Mesenchymal stem cell (in vitro differentiated cells and primary cell): Measurements from ENCODE around the gene SUN1.

Experiments used
- DNase-seq: peaks from one replicate; pipeline ENCODE4 v3.0.0-alpha.2; 2013
- H2AFZ ChIP-seq: one replicate; pipeline ENCODE4 v1.6.1; 2013; ENCODE audit warnings: low read depth, mild to moderate bottlenecking, control low read depth, inconsistent platforms, low read length, moderate library complexity
- H2AK5ac ChIP-seq: 2 replicates; pipeline ENCODE4 v1.6.1; 2013; ENCODE audit warnings: low read length, moderate library complexity, mild to moderate bottlenecking, inconsistent platforms; ENCODE audit not compliant: severe bottlenecking
- H2BK120ac ChIP-seq: one replicate; pipeline ENCODE4 v1.6.1; 2013; ENCODE audit warnings: low read depth, mild to moderate bottlenecking, inconsistent platforms, low read length, moderate library complexity
- H2BK12ac ChIP-seq, 2 experiments: one replicate each; pipeline ENCODE4 v1.6.1; 2013; ENCODE audit warnings: inconsistent platforms in 2 of 2, low read length in 2 of 2, mild to moderate bottlenecking in 2 of 2, moderate library complexity in 2 of 2, control low read depth in 1 of 2
- H2BK15ac ChIP-seq: one replicate; pipeline ENCODE4 v1.6.1; 2013; ENCODE audit warnings: mild to moderate bottlenecking, low read depth, inconsistent platforms; ENCODE audit not compliant: poor library complexity, severe bottlenecking
- H2BK5ac ChIP-seq: 2 replicates; pipeline ENCODE4 v1.6.1; 2013; ENCODE audit warnings: low read depth, mild to moderate bottlenecking, low read length, control low read depth, inconsistent platforms; ENCODE audit not compliant: poor library complexity, severe bottlenecking
- H3K14ac ChIP-seq, 2 experiments: one replicate each; pipeline ENCODE4 v1.6.1; 2013; ENCODE audit warnings: inconsistent platforms in 2 of 2, low read length in 2 of 2, control low read depth in 1 of 2, mild to moderate bottlenecking in 1 of 2, moderate library complexity in 1 of 2
- H3K18ac ChIP-seq, 2 experiments: one replicate each; pipeline ENCODE4 v1.6.1; 2013; ENCODE audit warnings: inconsistent platforms in 2 of 2, low read length in 2 of 2, control low read depth in 1 of 2, low read depth in 1 of 2, mild to moderate bottlenecking in 1 of 2
- H3K23ac ChIP-seq, 2 experiments: one replicate each; pipeline ENCODE4 v1.6.1; 2013; ENCODE audit warnings: inconsistent platforms in 2 of 2, low read length in 2 of 2, mild to moderate bottlenecking in 2 of 2, moderate library complexity in 2 of 2, control low read depth in 1 of 2
- H3K27ac ChIP-seq: 2 replicates; pipeline ENCODE4 v1.5.1; 2013; ENCODE audit warnings: mild to moderate bottlenecking, moderate library complexity, low read length, control low read depth, inconsistent platforms; ENCODE audit not compliant: poor library complexity, severe bottlenecking
- H3K27me3 ChIP-seq, 2 experiments: 2 replicates each; pipeline versions ENCODE4 v1.6.1 to v1.7.0; 2013; ENCODE audit warnings: low read length in 2 of 2, mild to moderate bottlenecking in 2 of 2, moderate library complexity in 2 of 2, control low read depth in 1 of 2, inconsistent platforms in 1 of 2; ENCODE audit not compliant: control insufficient read depth in 1 of 2, insufficient read depth in 1 of 2
- H3K36me3 ChIP-seq, 2 experiments: 2 replicates each; pipeline versions ENCODE4 v1.6.1 to v1.7.0; 2013; ENCODE audit warnings: low read length in 2 of 2, control low read depth in 1 of 2, inconsistent platforms in 1 of 2, low read depth in 1 of 2, mild to moderate bottlenecking in 1 of 2; ENCODE audit not compliant: insufficient read depth in 2 of 2, control insufficient read depth in 1 of 2
- H3K4ac ChIP-seq, 2 experiments: one replicate each; pipeline ENCODE4 v1.6.1; 2013; ENCODE audit warnings: inconsistent platforms in 2 of 2, low read length in 2 of 2, mild to moderate bottlenecking in 2 of 2, moderate library complexity in 2 of 2, control low read depth in 1 of 2, low read depth in 1 of 2
- H3K4me1 ChIP-seq: 2 replicates; pipeline ENCODE4 v1.6.1; 2013; ENCODE audit warnings: low read depth, low read length, control low read depth; ENCODE audit not compliant: control insufficient read depth, insufficient read depth
- H3K4me2 ChIP-seq: 2 replicates; pipeline ENCODE4 v1.6.1; 2013; ENCODE audit warnings: low read length, mild to moderate bottlenecking, inconsistent platforms; ENCODE audit not compliant: poor library complexity, severe bottlenecking
- H3K4me3 ChIP-seq, 2 experiments: 2 replicates each; pipeline versions ENCODE4 v1.5.1 to v1.7.0; 2013; ENCODE audit warnings: low read length in 2 of 2, mild to moderate bottlenecking in 2 of 2, control low read depth in 1 of 2, low read depth in 1 of 2; ENCODE audit not compliant: insufficient read depth in 1 of 2
- H3K79me1 ChIP-seq: replicated peaks from 2 replicates; pipeline ENCODE4 v1.6.1; 2013; ENCODE audit warnings: mild to moderate bottlenecking, control low read depth, low read length, inconsistent platforms; ENCODE audit not compliant: poor library complexity, severe bottlenecking
- H3K9ac ChIP-seq: 2 replicates; pipeline ENCODE4 v1.7.0; 2013; ENCODE audit warnings: mild to moderate bottlenecking, low read length, moderate library complexity
- H3K9me3 ChIP-seq: 2 replicates; pipeline ENCODE4 v1.7.0; 2013; ENCODE audit warnings: mild to moderate bottlenecking, low read length; ENCODE audit not compliant: control insufficient read depth
- H4K8ac ChIP-seq: one replicate; pipeline ENCODE4 v1.6.1; 2013; ENCODE audit warnings: inconsistent platforms, mild to moderate bottlenecking, low read length, moderate library complexity
- H4K91ac ChIP-seq: one replicate; pipeline ENCODE4 v1.6.1; 2013; ENCODE audit warnings: mild to moderate bottlenecking, low read length, inconsistent platforms
- WGBS: methylation state at CpG from one replicate; pipeline ENCODE4 v1.1.7; 2013; ENCODE audit warnings: mixed read lengths; 5-methylcytosine and 5-hydroxymethylcytosine counted together

SUN1 gene

GRCh38 chr7:910931-911431, 78.7 kb downstream of the SUN1 start:
- H3K27me3 ChIP-seq: peaks cover 24 to 54% of the 10 kb centered on the region in 2 experiments
- H3K4ac ChIP-seq: no peak overlapping the region
- no peaks in the 10 kb centered on the region for H3K79me1 ChIP-seq
- H2BK12ac ChIP-seq: no peak overlapping the region
- H3K27ac ChIP-seq: no peak overlapping the region
- no peak overlapping the region for H3K4me2 ChIP-seq
- DNase-seq: no peak
- H2BK120ac ChIP-seq: no peak overlapping the region
- no peaks in the 10 kb centered on the region for H3K9me3 ChIP-seq
- no peak overlapping the region for H4K8ac ChIP-seq
- H2AFZ ChIP-seq: no peak overlapping the region
- H2BK15ac ChIP-seq: no peak overlapping the region
- H3K14ac ChIP-seq: no peak overlapping the region
- H4K91ac ChIP-seq: no peak overlapping the region
- H3K9ac ChIP-seq: no peak overlapping the region
- H3K4me1 ChIP-seq: peaks cover 30% of the 10 kb centered on the region
- no peak overlapping the region for H3K23ac ChIP-seq
- no peak overlapping the region for H2AK5ac ChIP-seq
- WGBS: 81% methylated on average over 19 of the region's 19 CpGs
- H3K18ac ChIP-seq: no peak overlapping the region
- no peak overlapping the region for H2BK5ac ChIP-seq
- peaks cover 0 to 4% of the 10 kb centered on the region in 2 experiments for H3K36me3 ChIP-seq
- no peak overlapping the region for H3K4me3 ChIP-seq

GRCh38 chr7:911791-912480, 79.7 kb downstream of the SUN1 start:
- H3K4me3 ChIP-seq: no peak overlapping the region
- H2BK120ac ChIP-seq: no peak overlapping the region
- no peak overlapping the region for H2AK5ac ChIP-seq
- H3K23ac ChIP-seq: no peak overlapping the region
- H3K4me2 ChIP-seq: no peak overlapping the region
- H4K91ac ChIP-seq: peak overlapping the region; percentile 41
- H3K14ac ChIP-seq: peak overlapping the region in 1 of 2 experiments; percentile 45
- H3K18ac ChIP-seq: no peak overlapping the region
- H4K8ac ChIP-seq: no peak overlapping the region
- no peak for DNase-seq
- H3K4me1 ChIP-seq: peaks cover 39% of the 10 kb centered on the region
- no peak overlapping the region for H2AFZ ChIP-seq
- 94% methylated on average over 39 of the region's 41 CpGs for WGBS
- no peak overlapping the region for H2BK12ac ChIP-seq
- H3K79me1 ChIP-seq: no peaks in the 10 kb centered on the region
- H3K27ac ChIP-seq: no peak overlapping the region
- H2BK15ac ChIP-seq: no peak overlapping the region
- no peak overlapping the region for H3K4ac ChIP-seq
- peaks cover 31 to 56% of the 10 kb centered on the region in 2 experiments for H3K27me3 ChIP-seq
- H2BK5ac ChIP-seq: no peak overlapping the region
- no peak overlapping the region for H3K9ac ChIP-seq
- no peaks in the 10 kb centered on the region for H3K9me3 ChIP-seq
- H3K36me3 ChIP-seq: peaks cover 0 to 4% of the 10 kb centered on the region in 2 experiments

GRCh38 chr7:913736-914520, 81.7 kb downstream of the SUN1 start:
- 85% methylated on average over 29 of the region's 31 CpGs for WGBS
- Histone ChIP-seq H3K9ac (no peak overlapping the region), H3K4me1 (peaks cover 33% of the 10 kb centered on the region)

More at GRCh38 chr7:913736-914520, 81.7 kb downstream of the SUN1 start:
- no peak overlapping the region for H2BK5ac ChIP-seq
- H3K14ac ChIP-seq: peak overlapping the region in 1 of 2 experiments; percentile 91
- no peaks in the 10 kb centered on the region for H3K79me1 ChIP-seq
- H4K91ac ChIP-seq: no peak overlapping the region
- H2BK15ac ChIP-seq: no peak overlapping the region
- no peak overlapping the region for H3K4me2 ChIP-seq
- H3K4me3 ChIP-seq: no peak overlapping the region
- no peak overlapping the region for H3K27ac ChIP-seq
- no peak overlapping the region for H2AK5ac ChIP-seq
- no peak for DNase-seq
- H2AFZ ChIP-seq: no peak overlapping the region
- peaks cover 38 to 55% of the 10 kb centered on the region in 2 experiments for H3K27me3 ChIP-seq
- H3K36me3 ChIP-seq: peaks cover 0 to 4% of the 10 kb centered on the region in 2 experiments
- no peak overlapping the region for H4K8ac ChIP-seq
- no peak overlapping the region for H3K4ac ChIP-seq
- no peak overlapping the region for H2BK120ac ChIP-seq
- no peaks in the 10 kb centered on the region for H3K9me3 ChIP-seq
- H2BK12ac ChIP-seq: peak overlapping the region in 1 of 2 experiments; percentile 12
- H3K23ac ChIP-seq: no peak overlapping the region
- no peak overlapping the region for H3K18ac ChIP-seq
